ENCODE measurements around the gene DHX58.

Gene DHX58

DNA sequence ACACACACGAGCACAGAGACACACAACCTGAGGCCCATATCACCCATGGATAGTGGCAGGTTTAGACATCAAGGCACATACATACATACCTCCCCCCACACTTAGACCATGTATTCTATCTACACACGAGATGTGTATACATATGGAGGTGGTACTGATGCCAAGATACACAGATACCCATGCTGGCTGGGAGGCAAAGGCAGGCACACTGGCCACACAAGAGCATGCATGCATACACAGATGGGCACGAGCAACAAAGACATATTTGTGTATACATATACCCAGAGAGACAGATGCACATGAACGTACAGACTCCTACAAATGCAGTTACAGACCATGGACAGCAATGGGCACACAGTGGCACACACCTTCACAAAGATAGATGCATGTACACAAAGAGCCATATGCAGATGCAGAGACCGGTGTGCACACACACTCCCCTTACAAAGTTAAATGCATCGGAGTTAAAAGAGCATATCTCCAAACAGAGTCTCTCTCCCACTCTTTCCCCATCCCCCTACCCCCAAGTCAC is 60.1 kb downstream of the DHX58 start:
- no peak for DNase-seq (ENCODE audit: extremely low read depth, low read depth)
- TF ChIP-seq, protein P1, sequence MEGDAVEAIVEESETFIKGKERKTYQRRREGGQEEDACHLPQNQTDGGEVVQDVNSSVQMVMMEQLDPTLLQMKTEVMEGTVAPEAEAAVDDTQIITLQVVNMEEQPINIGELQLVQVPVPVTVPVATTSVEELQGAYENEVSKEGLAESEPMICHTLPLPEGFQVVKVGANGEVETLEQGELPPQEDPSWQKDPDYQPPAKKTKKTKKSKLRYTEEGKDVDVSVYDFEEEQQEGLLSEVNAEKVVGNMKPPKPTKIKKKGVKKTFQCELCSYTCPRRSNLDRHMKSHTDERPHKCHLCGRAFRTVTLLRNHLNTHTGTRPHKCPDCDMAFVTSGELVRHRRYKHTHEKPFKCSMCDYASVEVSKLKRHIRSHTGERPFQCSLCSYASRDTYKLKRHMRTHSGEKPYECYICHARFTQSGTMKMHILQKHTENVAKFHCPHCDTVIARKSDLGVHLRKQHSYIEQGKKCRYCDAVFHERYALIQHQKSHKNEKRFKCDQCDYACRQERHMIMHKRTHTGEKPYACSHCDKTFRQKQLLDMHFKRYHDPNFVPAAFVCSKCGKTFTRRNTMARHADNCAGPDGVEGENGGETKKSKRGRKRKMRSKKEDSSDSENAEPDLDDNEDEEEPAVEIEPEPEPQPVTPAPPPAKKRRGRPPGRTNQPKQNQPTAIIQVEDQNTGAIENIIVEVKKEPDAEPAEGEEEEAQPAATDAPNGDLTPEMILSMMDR (IDR thresholded peaks at IDR 0.05; ENCODE audit: low read depth, low read length, missing control alignments) = no peak
- H3K4me3 ChIP-seq (replicated peaks; ENCODE audit: low read depth, low read length) = no peak overlapping the region

GRCh38 chr17:42051645-42052044 is 60.9 kb downstream of the DHX58 start:
- TF ChIP-seq, protein P1 (IDR thresholded peaks at IDR 0.05; ENCODE audit: low read depth, low read length, missing control alignments) = no peak
- DNase-seq (ENCODE audit: extremely low read depth, low read depth) = no peak
- no peak overlapping the region for H3K4me3 ChIP-seq (replicated peaks; ENCODE audit: low read depth, low read length)
